Vagina (tissue), 2 donors: Measurements from ENCODE around the gene C11orf52.

Source experiments
- POLR2A ChIP-seq, 2 donors: fragments of 450-650 bp; IDR thresholded peaks; one replicate each; pipeline ENCODE4 v1.6.1; 2017; ENCODE audit warnings: antibody characterized with exemption in 2 of 2, mild to moderate bottlenecking in 2 of 2, moderate library complexity in 2 of 2
- TF ChIP-seq, protein P1 (sequence below), 3 experiments: fragments of 450-650 bp in 2 of 3; fragments of 200-600 bp in 1 of 3; sonication (generic) in 1 of 3; IDR thresholded peaks; one replicate each; pipeline ENCODE4 v1.5.1; 2017 to 2019; ENCODE audit warnings: antibody characterized with exemption in 3 of 3, mild to moderate bottlenecking in 2 of 3, moderate library complexity in 2 of 3

DNA sequence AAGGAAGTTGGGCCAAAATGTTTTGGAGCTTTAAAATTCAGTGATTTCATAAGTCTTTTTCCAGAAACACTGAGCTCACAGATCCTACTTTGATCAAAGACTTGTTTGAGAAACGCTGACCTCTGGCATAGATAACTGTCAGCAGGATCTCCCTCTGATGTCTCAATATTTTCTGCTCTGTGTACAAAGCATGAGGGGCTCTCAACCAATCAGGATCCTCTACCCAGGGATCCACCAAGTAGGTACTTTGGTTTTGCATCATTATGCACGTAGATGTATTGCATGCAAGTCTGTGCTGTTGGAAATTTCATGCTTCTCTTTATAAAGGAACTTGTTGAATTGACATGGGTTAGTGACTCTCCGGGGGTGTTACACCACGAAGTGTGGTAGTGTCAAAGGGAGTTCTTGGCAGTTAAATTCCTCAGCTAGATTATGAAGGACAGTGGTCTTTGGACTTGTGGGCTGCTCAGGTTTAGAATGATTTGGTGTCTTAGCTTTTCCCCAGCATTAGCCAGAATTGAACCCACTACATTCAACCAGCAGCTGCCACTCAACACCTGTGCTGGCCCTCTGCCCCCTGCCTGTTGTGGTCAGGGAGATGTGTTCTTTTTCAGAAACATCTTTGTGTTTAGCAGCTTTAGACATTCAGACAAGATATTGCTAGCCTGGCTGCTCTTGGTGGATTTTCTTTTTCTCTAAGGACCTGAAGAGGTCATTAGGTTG, 16.8 kb downstream of the C11orf52 start:
- TF ChIP-seq, protein P1, sequence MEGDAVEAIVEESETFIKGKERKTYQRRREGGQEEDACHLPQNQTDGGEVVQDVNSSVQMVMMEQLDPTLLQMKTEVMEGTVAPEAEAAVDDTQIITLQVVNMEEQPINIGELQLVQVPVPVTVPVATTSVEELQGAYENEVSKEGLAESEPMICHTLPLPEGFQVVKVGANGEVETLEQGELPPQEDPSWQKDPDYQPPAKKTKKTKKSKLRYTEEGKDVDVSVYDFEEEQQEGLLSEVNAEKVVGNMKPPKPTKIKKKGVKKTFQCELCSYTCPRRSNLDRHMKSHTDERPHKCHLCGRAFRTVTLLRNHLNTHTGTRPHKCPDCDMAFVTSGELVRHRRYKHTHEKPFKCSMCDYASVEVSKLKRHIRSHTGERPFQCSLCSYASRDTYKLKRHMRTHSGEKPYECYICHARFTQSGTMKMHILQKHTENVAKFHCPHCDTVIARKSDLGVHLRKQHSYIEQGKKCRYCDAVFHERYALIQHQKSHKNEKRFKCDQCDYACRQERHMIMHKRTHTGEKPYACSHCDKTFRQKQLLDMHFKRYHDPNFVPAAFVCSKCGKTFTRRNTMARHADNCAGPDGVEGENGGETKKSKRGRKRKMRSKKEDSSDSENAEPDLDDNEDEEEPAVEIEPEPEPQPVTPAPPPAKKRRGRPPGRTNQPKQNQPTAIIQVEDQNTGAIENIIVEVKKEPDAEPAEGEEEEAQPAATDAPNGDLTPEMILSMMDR (IDR thresholded peaks at IDR 0.05): no peak
- TF ChIP-seq POLR2A (IDR thresholded peaks at IDR 0.05): no peak
